H9 (cell line): ENCODE results near the gene ZMAT3. TPM values are rescaled to one million over a fixed set of nuclear protein-coding genes. Genes with fewer than 3 reads are reported as not detected.

ENCODE experiments used
- DNase-seq: peaks from one replicate; pipeline ENCODE4 v3.0.0-alpha.2; 2017
- H2AFZ ChIP-seq: one replicate; pipeline ENCODE4 v1.6.1; 2013; ENCODE audit warnings: mild to moderate bottlenecking, low read length, control low read depth, moderate library complexity
- H2AK5ac ChIP-seq: 2 replicates; pipeline ENCODE4 v1.6.1; 2013; ENCODE audit warnings: low read length, control low read depth, mixed read lengths; ENCODE audit not compliant: insufficient read length
- H2BK120ac ChIP-seq: one replicate; pipeline ENCODE4 v1.6.1; 2013; ENCODE audit warnings: low read depth, mild to moderate bottlenecking, low read length, control low read depth, inconsistent platforms; ENCODE audit not compliant: poor library complexity, severe bottlenecking
- H2BK12ac ChIP-seq: 2 replicates; pipeline ENCODE4 v1.6.1; 2013; ENCODE audit warnings: low read length, control low read depth, mixed read lengths, low read depth; ENCODE audit not compliant: insufficient read length
- H2BK15ac ChIP-seq: 2 replicates; pipeline ENCODE4 v1.6.1; 2013; ENCODE audit warnings: low read depth, low read length, control low read depth
- H2BK20ac ChIP-seq: one replicate; pipeline ENCODE4 v1.6.1; 2013; ENCODE audit warnings: low read depth, mild to moderate bottlenecking, low read length, control low read depth, inconsistent platforms; ENCODE audit not compliant: poor library complexity, severe bottlenecking
- H2BK5ac ChIP-seq: 2 replicates; pipeline ENCODE4 v1.6.1; 2013; ENCODE audit warnings: low read length, control low read depth, mixed read lengths; ENCODE audit not compliant: insufficient read length
- H3K14ac ChIP-seq: 2 replicates; pipeline ENCODE4 v1.6.1; 2013; ENCODE audit warnings: low read length, control low read depth; ENCODE audit not compliant: insufficient read depth
- H3K18ac ChIP-seq: 2 replicates; pipeline ENCODE4 v1.6.1; 2013; ENCODE audit warnings: low read depth, mild to moderate bottlenecking, mixed read lengths, low read length, control low read depth; ENCODE audit not compliant: insufficient read length
- H3K23ac ChIP-seq: 2 replicates; pipeline ENCODE4 v1.6.1; 2013; ENCODE audit warnings: low read length, control low read depth, mixed read lengths, low read depth; ENCODE audit not compliant: insufficient read length
- H3K23me2 ChIP-seq: 2 replicates; pipeline ENCODE4 v1.6.1; 2013; ENCODE audit warnings: low read depth, mild to moderate bottlenecking, mixed read lengths, low read length, control low read depth; ENCODE audit not compliant: insufficient read length, poor library complexity, severe bottlenecking
- H3K27ac ChIP-seq: 2 replicates; pipeline ENCODE4 v1.5.1; 2013; ENCODE audit warnings: low read length, control low read depth, mixed read lengths, low read depth; ENCODE audit not compliant: insufficient read length
- H3K27me3 ChIP-seq: 2 replicates; pipeline ENCODE4 v1.6.1; 2013; ENCODE audit warnings: low read length, control low read depth, inconsistent platforms; ENCODE audit not compliant: insufficient read depth
- H3K4ac ChIP-seq: 2 replicates; pipeline ENCODE4 v1.6.1; 2013; ENCODE audit warnings: low read depth, mild to moderate bottlenecking, control low read depth, inconsistent platforms, low read length, moderate library complexity
- H3K4me1 ChIP-seq: 2 replicates; pipeline ENCODE4 v1.6.1; 2013; ENCODE audit warnings: low read length, control low read depth, inconsistent platforms; ENCODE audit not compliant: insufficient read depth
- H3K4me2 ChIP-seq: 2 replicates; pipeline ENCODE4 v1.6.1; 2013; ENCODE audit warnings: low read length, control low read depth, mixed read lengths; ENCODE audit not compliant: insufficient read length, insufficient read depth
- H3K56ac ChIP-seq: 2 replicates; pipeline ENCODE4 v1.6.1; 2013; ENCODE audit warnings: low read depth, mild to moderate bottlenecking, mixed read lengths, low read length, control low read depth; ENCODE audit not compliant: insufficient read length
- H3K79me1 ChIP-seq: 2 replicates; pipeline ENCODE4 v1.6.1; 2013; ENCODE audit warnings: low read depth, mild to moderate bottlenecking, moderate library complexity, low read length, control low read depth, inconsistent platforms; ENCODE audit not compliant: insufficient read depth, poor library complexity, severe bottlenecking
- H3K79me2 ChIP-seq: 2 replicates; pipeline ENCODE4 v1.6.1; 2013; ENCODE audit warnings: low read length, control low read depth, inconsistent platforms; ENCODE audit not compliant: insufficient read depth
- H3K9ac ChIP-seq: 2 replicates; pipeline ENCODE4 v1.6.1; 2013; ENCODE audit warnings: low read length, control low read depth, mixed read lengths; ENCODE audit not compliant: insufficient read length; ENCODE audit errors: extremely low read depth
- H3K9me3 ChIP-seq: one replicate; pipeline ENCODE4 v1.6.1; 2013; ENCODE audit warnings: low read depth, low read length, inconsistent platforms; ENCODE audit not compliant: control insufficient read depth
- H3T11ph ChIP-seq: one replicate; pipeline ENCODE4 v1.6.1; 2013; ENCODE audit warnings: mild to moderate bottlenecking, low read length, control low read depth, inconsistent platforms
- H4K20me1 ChIP-seq: one replicate; pipeline ENCODE4 v1.6.1; 2013; ENCODE audit not compliant: control insufficient read depth, insufficient read length, insufficient read depth
- H4K5ac ChIP-seq: 2 replicates; pipeline ENCODE4 v1.6.1; 2013; ENCODE audit warnings: low read depth, mild to moderate bottlenecking, mixed read lengths, low read length, control low read depth; ENCODE audit not compliant: insufficient read length
- H4K8ac ChIP-seq: replicated peaks from 2 replicates; pipeline ENCODE4 v1.6.1; 2013; ENCODE audit warnings: low read length, control low read depth, mixed read lengths, low read depth; ENCODE audit not compliant: insufficient read length
- H4K91ac ChIP-seq: 2 replicates; pipeline ENCODE4 v1.6.1; 2013; ENCODE audit warnings: low read depth, mild to moderate bottlenecking, moderate library complexity, mixed read lengths, low read length, control low read depth; ENCODE audit not compliant: insufficient read length
- H3K27ac Mint-ChIP-seq, 3 experiments: 2 replicates in 2 of 3; 3 replicates in 1 of 3; pipeline ENCODE4 v1.8.0; 2020 to 2021; ENCODE audit warnings: mixed read lengths in 3 of 3, mild to moderate bottlenecking in 1 of 3, moderate library complexity in 1 of 3
- H3K27me3 Mint-ChIP-seq: 2 replicates; pipeline ENCODE4 v1.8.0; 2021; ENCODE audit warnings: low read depth, mild to moderate bottlenecking, moderate library complexity, mixed read lengths
- H3K36me3 Mint-ChIP-seq, 3 experiments: 2 replicates in 2 of 3; 3 replicates in 1 of 3; pipeline ENCODE4 v1.8.0; 2020 to 2021; ENCODE audit warnings: low read depth in 3 of 3, mixed read lengths in 3 of 3; ENCODE audit not compliant: insufficient read depth in 1 of 3
- H3K4me1 Mint-ChIP-seq, 2 experiments: 2 replicates each; pipeline ENCODE4 v1.8.0; 2020; ENCODE audit warnings: mixed read lengths in 2 of 2
- H3K4me3 Mint-ChIP-seq, 2 experiments: 2 replicates in 1 of 2; 3 replicates in 1 of 2; pipeline ENCODE4 v1.8.0; 2020 to 2021; ENCODE audit warnings: mild to moderate bottlenecking in 2 of 2, mixed read lengths in 2 of 2, moderate library complexity in 1 of 2
- H3K9me3 Mint-ChIP-seq, 2 experiments: 2 replicates in 1 of 2; 3 replicates in 1 of 2; pipeline ENCODE4 v1.8.0; 2020; ENCODE audit warnings: mild to moderate bottlenecking in 2 of 2, mixed read lengths in 2 of 2, moderate library complexity in 1 of 2
- CTCF ChIP-seq: fragments of 200-600 bp; sonication (generic); conservative IDR thresholded peaks from 3 replicates; pipeline ENCODE4 v1.8.0; 2021; ENCODE audit warnings: antibody characterized with exemption, mild to moderate bottlenecking
- WGBS: extraction: QIAGEN DNeasy Blood & Tissue Kit; methylation state at CpG from one replicate; pipeline ENCODE4 v1.1.7; 2013; ENCODE audit warnings: missing lambda C conversion rate, low lambda C conversion rate, mixed read lengths; ENCODE audit not compliant: insufficient read length; ENCODE audit errors: extremely low coverage; 5-methylcytosine and 5-hydroxymethylcytosine counted together
- total RNA-seq: library from RNA; stranded (reverse); gene quantifications from 2 replicates; pipeline ENCODE4 v1.2.1, GENCODE V29; 2021

The ZMAT3 gene
- total RNA-seq, 1 experiment from 2014 or later = 9.4 TPM

- Histone ChIP-seq H3K27ac (no peak overlapping the region), H2BK12ac (no peak overlapping the region), H4K20me1 (no peaks in the 10 kb centered on the region), H3K4me2 (no peak overlapping the region), H4K91ac (no peak overlapping the region), H3K23me2 (no peaks in the 10 kb centered on the region), H3K9me3 (peaks cover 38% of the 10 kb centered on the region), H2AK5ac (no peak overlapping the region), H2BK15ac (no peak overlapping the region), H2BK5ac (no peak overlapping the region), H2AFZ (no peak overlapping the region), H3K79me1 (no peaks in the 10 kb centered on the region), H3K4me1 (no peaks in the 10 kb centered on the region), H3K9ac (no peak overlapping the region), H3K14ac (no peak overlapping the region), H3K23ac (no peak overlapping the region), H3K27me3 (no peaks in the 10 kb centered on the region), H3K56ac (no peak overlapping the region), H3T11ph (no peak overlapping the region), H3K79me2 (no peaks in the 10 kb centered on the region), H2BK120ac (no peak overlapping the region), H3K4ac (no peak overlapping the region), H4K5ac (no peak overlapping the region), H4K8ac (no peak overlapping the region), H3K18ac (no peak overlapping the region), H2BK20ac (no peak overlapping the region)
- DNase-seq = no peak
- Mint-ChIP-seq H3K27ac (no peak overlapping the region), H3K9me3 (peaks cover 61 to 68% of the 10 kb centered on the region in 2 experiments), H3K4me1 (peaks cover 4 to 6% of the 10 kb centered on the region in 2 experiments; a peak in 3 of 4 replicates), H3K27me3 (peaks cover 3% of the 10 kb centered on the region), H3K36me3 (peaks cover 20 to 54% (median 50%) of the 10 kb centered on the region in 3 experiments), H3K4me3 (no peak overlapping the region)
- TF ChIP-seq CTCF = no peak
- WGBS = no CpG with 5 or more reads among the region's 2 CpGs
Observed at GRCh38 chr3:178986456-178986855, 85.2 kb downstream of the ZMAT3 start.
